ENCODE results near the gene ZC3H14. TPM values are rescaled to one million over a fixed set of nuclear protein-coding genes. Genes with fewer than 3 reads are reported as not detected.

Gene ZC3H14
- total and polyA plus RNA-seq, 9 of the 15 experiments (the other 6 are each of a cell fraction or from before 2014, with no cell fraction given), result 21.1 to 109 (median 45.3) TPM

GRCh38 chr14:88604212-88604611, 41.4 kb downstream of the ZC3H14 start:
- no peak for ATAC-seq
- Histone ChIP-seq H4K20me1 (replicated peaks; ENCODE audit: control insufficient read depth, insufficient read depth, low read length) (no peaks in the 10 kb centered on the region), H3K9me1 (ENCODE audit: control insufficient read depth, insufficient read depth, low read length) (no peaks in the 10 kb centered on the region), H3K4me3 (no peak overlapping the region), H3K36me3 (ENCODE audit: control insufficient read depth, insufficient read depth, low read length) (peaks cover 82% of the 10 kb centered on the region), H3K79me2 (ENCODE audit: control insufficient read depth, insufficient read depth, low read length) (no peaks in the 10 kb centered on the region), H3K27me3 (ENCODE audit: control insufficient read depth in 2 of 2, insufficient read depth in 2 of 2, low read length in 2 of 2) (no peaks in the 10 kb centered on the region), H3K9ac (ENCODE audit: insufficient read depth in 1 of 2, low read depth in 2 of 2, low read length in 2 of 2) (no peak overlapping the region), H3K4me1 (replicated peaks in 1 of 2; ENCODE audit: control insufficient read depth in 2 of 2, insufficient read depth in 2 of 2, low read length in 2 of 2) (no peaks in the 10 kb centered on the region), H3K27ac (ENCODE audit: extremely low read depth, low read depth, low read length) (no peak overlapping the region), H2AFZ (ENCODE audit: low read depth, low read length) (no peak overlapping the region), H3K4me2 (ENCODE audit: insufficient read depth, low read length) (no peak overlapping the region), H3K9me3 (replicated peaks; ENCODE audit: control insufficient read depth, insufficient read depth, low read depth, low read length) (no peaks in the 10 kb centered on the region)
- no peak for DNase-seq (ENCODE audit: extremely low read depth in 1 of 4, low spot score in 3 of 4)
- POLR2A ChIA-PET, result no interaction called here
- FAIRE-seq, result no peak
- BruUV-seq (replicated peaks), result no TSS peak
- CTCF ChIA-PET (ENCODE audit: low intra/inter-chr PET ratio), result no interaction called here
- in situ Hi-C loops (cut with MboI), result no loop called here
- intact Hi-C loops (cut with micrococcal nuclease), result no loop called here
- TF ChIP-seq SFPQ (IDR thresholded peaks at IDR 0.05; ENCODE audit: low read depth, low read length), result no peak
- TF ChIP-seq ZBTB5 (IDR thresholded peaks at IDR 0.05), result no peak
- no peak for TF ChIP-seq HMGXB4 (CRISPR knock-in tag; IDR thresholded peaks at IDR 0.05)
- no peak for TF ChIP-seq SREBF2 (CRISPR knock-in tag; IDR thresholded peaks at IDR 0.05)
- TF ChIP-seq DDX20 (tag; IDR thresholded peaks at IDR 0.05; ENCODE audit: low read depth), result no peak

Data from K562 (cell line).